HepG2 (cell line): ENCODE data around the gene MMS19. TPM values are rescaled to one million over a fixed set of nuclear protein-coding genes. Genes with fewer than 3 reads are reported as not detected.
A peak's percentile ranks its signal among the peaks of the same experiment; 100 is the strongest.

Experiments used
- DR1 ChIP-seq: sonication (generic); formaldehyde crosslinking; IDR thresholded peaks from 2 replicates; pipeline ENCODE4 v1.8.0; 2021; ENCODE audit warnings: mild to moderate bottlenecking, missing genetic modification reagents, inconsistent platforms
- EEA1 ChIP-seq: sonication (generic); formaldehyde crosslinking; IDR thresholded peaks from 2 replicates; pipeline ENCODE4 v1.5.1; 2020; ENCODE audit warnings: mild to moderate bottlenecking, missing genetic modification reagents, borderline replicate concordance
- MTF1 ChIP-seq: sonication (generic); formaldehyde crosslinking; IDR thresholded peaks from 2 replicates; pipeline ENCODE4 v1.5.0; 2020; ENCODE audit warnings: missing genetic modification reagents
- NR2F1 ChIP-seq, 2 experiments: fragments of 450-650 bp in 1 of 2; formaldehyde crosslinking in 1 of 2; IDR thresholded peaks; 2 replicates each; pipeline versions ENCODE4 v1.5.0 to v1.6.1; 2016 to 2020; ENCODE audit warnings: mild to moderate bottlenecking in 1 of 2, missing compliant biosample characterization in 1 of 2, missing genetic modification reagents in 1 of 2, moderate library complexity in 1 of 2
- ZNF484 ChIP-seq: sonication (generic); formaldehyde crosslinking; IDR thresholded peaks from 2 replicates; pipeline ENCODE4 v1.5.1; 2020; ENCODE audit warnings: mild to moderate bottlenecking, low read depth, missing genetic modification reagents, borderline replicate concordance
- polyA plus RNA-seq, 8 experiments: library from polyadenylated mRNA; depleted of rRNA in 3 of 8; stranded (reverse) in 7 of 8; unstranded in 1 of 8; fragments of >200 nt; fragmentation: Illumina TruSeq in 4 of 8; extraction: Trizol in 4 of 8; gene quantifications; 2 replicates each; pipeline versions ENCODE4 v1.2.1 to v1.2.3, GENCODE V29; 2011 to 2016; ENCODE audit warnings: low read depth in 4 of 8, missing spikeins in 1 of 8, mixed read lengths in 1 of 8; ENCODE audit not compliant: insufficient read depth in 1 of 8
- total RNA-seq, 5 experiments: library from RNA; depleted of rRNA; stranded (reverse); fragments of >200 nt; fragmentation: Illumina TruSeq; extraction: Trizol; gene quantifications; 2 replicates each; pipeline ENCODE4 v1.2.3, GENCODE V29; 2016; ENCODE audit warnings: low read depth in 1 of 5
- TF ChIP-seq, protein P1 (sequence below), 2 experiments: fragments of 450-650 bp in 1 of 2; sonication (generic) in 1 of 2; formaldehyde crosslinking in 1 of 2; IDR thresholded peaks; 2 replicates each; pipeline versions ENCODE4 v1.6.1 to v1.8.0; 2016 to 2022; ENCODE audit warnings: antibody characterized with exemption in 1 of 2, mild to moderate bottlenecking in 1 of 2, missing genetic modification reagents in 1 of 2
- TF ChIP-seq, protein P2 (sequence below), 2 experiments: sonication (generic) in 1 of 2; formaldehyde crosslinking in 1 of 2; IDR thresholded peaks; 2 replicates each; pipeline versions ENCODE4 v1.6.1 to v1.9.0; 2014 to 2022; ENCODE audit warnings: antibody characterized with exemption in 1 of 2, borderline replicate concordance in 1 of 2, inconsistent platforms in 1 of 2, low read depth in 1 of 2, missing genetic modification reagents in 1 of 2
- TF ChIP-seq, protein P3 (sequence below): sonication (generic); formaldehyde crosslinking; IDR thresholded peaks from 2 replicates; pipeline ENCODE4 v1.4.0; 2020; ENCODE audit warnings: mild to moderate bottlenecking, missing genetic modification reagents
- TF ChIP-seq, protein P4 (sequence below): sonication (generic); formaldehyde crosslinking; IDR thresholded peaks from 2 replicates; pipeline ENCODE4 v1.4.0; 2020; ENCODE audit warnings: mild to moderate bottlenecking, missing genetic modification reagents

The MMS19 gene
- total and polyA plus RNA-seq, 2 of the 13 experiments (the other 11 are each of a cell fraction or from before 2014, with no cell fraction given): 76.4 to 107 TPM

DNA sequence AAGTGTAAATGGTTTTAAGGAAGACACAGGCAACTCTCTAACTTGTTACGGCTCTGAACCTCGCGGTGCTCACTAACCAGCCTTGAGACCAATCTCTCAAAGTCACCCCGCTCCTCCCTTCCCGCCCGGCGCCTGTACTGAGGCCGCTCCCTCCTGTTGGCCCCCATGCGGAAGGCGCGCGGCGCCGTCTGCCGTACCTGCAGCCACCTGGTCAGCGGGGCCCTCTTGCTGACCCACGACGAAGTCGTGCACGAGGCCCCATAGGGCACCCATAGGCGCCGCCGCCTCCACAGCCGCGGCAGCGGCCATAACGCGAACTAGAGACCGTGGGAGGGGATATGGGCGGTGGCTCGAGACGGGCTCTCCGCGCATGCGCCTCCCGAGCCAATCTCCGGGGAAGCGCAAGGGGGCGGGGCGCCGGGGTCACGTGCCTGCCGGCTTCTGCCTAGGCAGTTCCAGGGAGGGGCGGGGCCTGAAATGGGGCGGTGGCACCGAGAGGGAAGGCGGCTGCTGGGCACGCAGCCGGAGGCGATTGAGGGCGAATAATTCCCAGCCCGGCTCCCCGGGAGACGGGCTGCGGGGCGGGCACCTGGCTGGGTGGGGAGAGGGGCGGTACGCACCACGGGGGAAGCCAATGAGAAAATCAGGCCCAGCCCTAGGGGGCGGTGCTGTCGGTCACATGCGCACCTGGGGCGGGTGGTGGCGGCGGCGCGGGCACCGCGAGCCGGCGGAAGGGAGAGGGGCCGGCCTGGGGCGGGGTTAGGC, at the start of gene MMS19 (continued):
- TF ChIP-seq, protein P1, sequence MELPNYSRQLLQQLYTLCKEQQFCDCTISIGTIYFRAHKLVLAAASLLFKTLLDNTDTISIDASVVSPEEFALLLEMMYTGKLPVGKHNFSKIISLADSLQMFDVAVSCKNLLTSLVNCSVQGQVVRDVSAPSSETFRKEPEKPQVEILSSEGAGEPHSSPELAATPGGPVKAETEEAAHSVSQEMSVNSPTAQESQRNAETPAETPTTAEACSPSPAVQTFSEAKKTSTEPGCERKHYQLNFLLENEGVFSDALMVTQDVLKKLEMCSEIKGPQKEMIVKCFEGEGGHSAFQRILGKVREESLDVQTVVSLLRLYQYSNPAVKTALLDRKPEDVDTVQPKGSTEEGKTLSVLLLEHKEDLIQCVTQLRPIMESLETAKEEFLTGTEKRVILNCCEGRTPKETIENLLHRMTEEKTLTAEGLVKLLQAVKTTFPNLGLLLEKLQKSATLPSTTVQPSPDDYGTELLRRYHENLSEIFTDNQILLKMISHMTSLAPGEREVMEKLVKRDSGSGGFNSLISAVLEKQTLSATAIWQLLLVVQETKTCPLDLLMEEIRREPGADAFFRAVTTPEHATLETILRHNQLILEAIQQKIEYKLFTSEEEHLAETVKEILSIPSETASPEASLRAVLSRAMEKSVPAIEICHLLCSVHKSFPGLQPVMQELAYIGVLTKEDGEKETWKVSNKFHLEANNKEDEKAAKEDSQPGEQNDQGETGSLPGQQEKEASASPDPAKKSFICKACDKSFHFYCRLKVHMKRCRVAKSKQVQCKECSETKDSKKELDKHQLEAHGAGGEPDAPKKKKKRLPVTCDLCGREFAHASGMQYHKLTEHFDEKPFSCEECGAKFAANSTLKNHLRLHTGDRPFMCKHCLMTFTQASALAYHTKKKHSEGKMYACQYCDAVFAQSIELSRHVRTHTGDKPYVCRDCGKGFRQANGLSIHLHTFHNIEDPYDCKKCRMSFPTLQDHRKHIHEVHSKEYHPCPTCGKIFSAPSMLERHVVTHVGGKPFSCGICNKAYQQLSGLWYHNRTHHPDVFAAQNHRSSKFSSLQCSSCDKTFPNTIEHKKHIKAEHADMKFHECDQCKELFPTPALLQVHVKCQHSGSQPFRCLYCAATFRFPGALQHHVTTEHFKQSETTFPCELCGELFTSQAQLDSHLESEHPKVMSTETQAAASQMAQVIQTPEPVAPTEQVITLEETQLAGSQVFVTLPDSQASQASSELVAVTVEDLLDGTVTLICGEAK (IDR thresholded peaks at IDR 0.05): no peak
- TF ChIP-seq, protein P1 (CRISPR knock-in tag; IDR thresholded peaks at IDR 0.05): peak; percentile 46; the same call in 1 of the 2 replicates
- TF ChIP-seq, protein P2, sequence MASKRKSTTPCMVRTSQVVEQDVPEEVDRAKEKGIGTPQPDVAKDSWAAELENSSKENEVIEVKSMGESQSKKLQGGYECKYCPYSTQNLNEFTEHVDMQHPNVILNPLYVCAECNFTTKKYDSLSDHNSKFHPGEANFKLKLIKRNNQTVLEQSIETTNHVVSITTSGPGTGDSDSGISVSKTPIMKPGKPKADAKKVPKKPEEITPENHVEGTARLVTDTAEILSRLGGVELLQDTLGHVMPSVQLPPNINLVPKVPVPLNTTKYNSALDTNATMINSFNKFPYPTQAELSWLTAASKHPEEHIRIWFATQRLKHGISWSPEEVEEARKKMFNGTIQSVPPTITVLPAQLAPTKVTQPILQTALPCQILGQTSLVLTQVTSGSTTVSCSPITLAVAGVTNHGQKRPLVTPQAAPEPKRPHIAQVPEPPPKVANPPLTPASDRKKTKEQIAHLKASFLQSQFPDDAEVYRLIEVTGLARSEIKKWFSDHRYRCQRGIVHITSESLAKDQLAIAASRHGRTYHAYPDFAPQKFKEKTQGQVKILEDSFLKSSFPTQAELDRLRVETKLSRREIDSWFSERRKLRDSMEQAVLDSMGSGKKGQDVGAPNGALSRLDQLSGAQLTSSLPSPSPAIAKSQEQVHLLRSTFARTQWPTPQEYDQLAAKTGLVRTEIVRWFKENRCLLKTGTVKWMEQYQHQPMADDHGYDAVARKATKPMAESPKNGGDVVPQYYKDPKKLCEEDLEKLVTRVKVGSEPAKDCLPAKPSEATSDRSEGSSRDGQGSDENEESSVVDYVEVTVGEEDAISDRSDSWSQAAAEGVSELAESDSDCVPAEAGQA (IDR thresholded peaks at IDR 0.05; ENCODE audit: low read depth): no peak
- TF ChIP-seq, protein P2 (CRISPR knock-in tag; IDR thresholded peaks at IDR 0.05; ENCODE audit: borderline replicate concordance): no peak
- TF ChIP-seq MTF1 (no peak), NR2F1 (CRISPR knock-in tag; IDR thresholded peaks at IDR 0.05) (no peak), DR1 (CRISPR knock-in tag) (no peak), ZNF484 (CRISPR knock-in tag) (no peak), EEA1 (CRISPR knock-in tag) (no peak)
- TF ChIP-seq, protein P3, sequence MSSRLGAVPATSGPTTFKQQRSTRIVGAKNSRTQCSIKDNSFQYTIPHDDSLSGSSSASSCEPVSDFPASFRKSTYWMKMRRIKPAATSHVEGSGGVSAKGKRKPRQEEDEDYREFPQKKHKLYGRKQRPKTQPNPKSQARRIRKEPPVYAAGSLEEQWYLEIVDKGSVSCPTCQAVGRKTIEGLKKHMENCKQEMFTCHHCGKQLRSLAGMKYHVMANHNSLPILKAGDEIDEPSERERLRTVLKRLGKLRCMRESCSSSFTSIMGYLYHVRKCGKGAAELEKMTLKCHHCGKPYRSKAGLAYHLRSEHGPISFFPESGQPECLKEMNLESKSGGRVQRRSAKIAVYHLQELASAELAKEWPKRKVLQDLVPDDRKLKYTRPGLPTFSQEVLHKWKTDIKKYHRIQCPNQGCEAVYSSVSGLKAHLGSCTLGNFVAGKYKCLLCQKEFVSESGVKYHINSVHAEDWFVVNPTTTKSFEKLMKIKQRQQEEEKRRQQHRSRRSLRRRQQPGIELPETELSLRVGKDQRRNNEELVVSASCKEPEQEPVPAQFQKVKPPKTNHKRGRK (CRISPR knock-in tag): no peak
- TF ChIP-seq, protein P4, sequence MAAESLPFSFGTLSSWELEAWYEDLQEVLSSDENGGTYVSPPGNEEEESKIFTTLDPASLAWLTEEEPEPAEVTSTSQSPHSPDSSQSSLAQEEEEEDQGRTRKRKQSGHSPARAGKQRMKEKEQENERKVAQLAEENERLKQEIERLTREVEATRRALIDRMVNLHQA: no peak; the same call in 1 of the 2 replicates
